Cardiac muscle cell (in vitro differentiated cells and primary cell): ENCODE data around the gene SLC6A13. TPM values are rescaled to one million over a fixed set of nuclear protein-coding genes. Genes with fewer than 3 reads are reported as not detected.

Source experiments
- DNase-seq, 2 donors: peaks; one replicate each; pipeline versions ENCODE4 v3.0.0 to v3.0.0-alpha.2; 2010 to 2017; ENCODE audit warnings: low read depth in 1 of 2, low spot score in 1 of 2
- H3K27ac ChIP-seq: fragments of 200-600 bp; sonication (generic); 2 replicates; pipeline ENCODE4 v1.5.1; 2016
- H3K27me3 ChIP-seq: fragments of 200-600 bp; sonication (generic); 2 replicates; pipeline ENCODE4 v1.6.0; 2016; ENCODE audit warnings: control low read depth
- H3K36me3 ChIP-seq: fragments of 200-600 bp; sonication (generic); 2 replicates; pipeline ENCODE4 v1.5.1; 2016; ENCODE audit warnings: control low read depth
- H3K4me1 ChIP-seq: fragments of 200-600 bp; sonication (generic); 2 replicates; pipeline ENCODE4 v1.8.1; 2017; ENCODE audit warnings: low read depth, mild to moderate bottlenecking, mixed run types
- H3K4me3 ChIP-seq: fragments of 200-600 bp; sonication (generic); 2 replicates; pipeline ENCODE4 v1.5.1; 2016; ENCODE audit warnings: mild to moderate bottlenecking
- H3K9me3 ChIP-seq: fragments of 200-600 bp; sonication (generic); 2 replicates; pipeline ENCODE4 v1.5.1; 2017; ENCODE audit warnings: low read depth, mild to moderate bottlenecking, control low read depth
- polyA plus RNA-seq: library from polyadenylated mRNA; unstranded; fragments of >200 nt; fragmentation: Nextera tagmentation; extraction: Ambion mirVana; gene quantifications from 2 replicates; pipeline ENCODE4 v1.2.1, GENCODE V29; 2016
- total RNA-seq: library from RNA; depleted of rRNA; stranded (reverse); fragments of >200 nt; gene quantifications from 2 replicates; pipeline ENCODE4 v1.2.3, GENCODE V29; 2016
- TF ChIP-seq, protein P1 (sequence below): IDR thresholded peaks from 2 replicates; pipeline ENCODE4 v1.5.1; 2012; ENCODE audit warnings: low read depth, mild to moderate bottlenecking, low read length

Gene SLC6A13
- total and polyA plus RNA-seq, 2 experiments from 2014 or later, result 2.3 to 3.8 TPM

DNA sequence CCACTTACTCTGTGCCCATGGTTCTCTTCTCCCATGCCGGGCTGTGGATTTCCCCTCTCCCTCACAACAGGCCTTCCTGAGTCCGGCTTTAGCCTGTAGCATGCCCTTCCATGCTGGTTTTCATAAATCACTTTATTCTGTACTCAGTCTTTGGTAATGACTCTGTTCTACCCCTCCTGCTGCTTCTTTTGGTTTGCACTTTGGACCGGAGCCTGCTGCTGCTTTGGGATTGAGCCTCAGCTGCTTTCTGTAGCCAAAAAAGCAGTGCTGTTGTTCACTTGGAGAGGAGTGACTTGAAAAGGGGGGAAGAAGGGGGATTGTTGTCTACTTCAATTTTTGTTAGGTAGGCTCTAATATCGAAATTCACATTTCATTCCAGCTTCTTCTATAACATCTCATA is 8.5 kb upstream of the SLC6A13 start:
- Histone ChIP-seq H3K27me3 (no peaks in the 10 kb centered on the region), H3K9me3 (no peaks in the 10 kb centered on the region), H3K4me3 (no peak overlapping the region), H3K27ac (no peak overlapping the region), H3K4me1 (peaks cover 20% of the 10 kb centered on the region), H3K36me3 (no peaks in the 10 kb centered on the region)
- TF ChIP-seq, protein P1, sequence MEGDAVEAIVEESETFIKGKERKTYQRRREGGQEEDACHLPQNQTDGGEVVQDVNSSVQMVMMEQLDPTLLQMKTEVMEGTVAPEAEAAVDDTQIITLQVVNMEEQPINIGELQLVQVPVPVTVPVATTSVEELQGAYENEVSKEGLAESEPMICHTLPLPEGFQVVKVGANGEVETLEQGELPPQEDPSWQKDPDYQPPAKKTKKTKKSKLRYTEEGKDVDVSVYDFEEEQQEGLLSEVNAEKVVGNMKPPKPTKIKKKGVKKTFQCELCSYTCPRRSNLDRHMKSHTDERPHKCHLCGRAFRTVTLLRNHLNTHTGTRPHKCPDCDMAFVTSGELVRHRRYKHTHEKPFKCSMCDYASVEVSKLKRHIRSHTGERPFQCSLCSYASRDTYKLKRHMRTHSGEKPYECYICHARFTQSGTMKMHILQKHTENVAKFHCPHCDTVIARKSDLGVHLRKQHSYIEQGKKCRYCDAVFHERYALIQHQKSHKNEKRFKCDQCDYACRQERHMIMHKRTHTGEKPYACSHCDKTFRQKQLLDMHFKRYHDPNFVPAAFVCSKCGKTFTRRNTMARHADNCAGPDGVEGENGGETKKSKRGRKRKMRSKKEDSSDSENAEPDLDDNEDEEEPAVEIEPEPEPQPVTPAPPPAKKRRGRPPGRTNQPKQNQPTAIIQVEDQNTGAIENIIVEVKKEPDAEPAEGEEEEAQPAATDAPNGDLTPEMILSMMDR, result no peak
- DNase-seq, result no peak

DNA sequence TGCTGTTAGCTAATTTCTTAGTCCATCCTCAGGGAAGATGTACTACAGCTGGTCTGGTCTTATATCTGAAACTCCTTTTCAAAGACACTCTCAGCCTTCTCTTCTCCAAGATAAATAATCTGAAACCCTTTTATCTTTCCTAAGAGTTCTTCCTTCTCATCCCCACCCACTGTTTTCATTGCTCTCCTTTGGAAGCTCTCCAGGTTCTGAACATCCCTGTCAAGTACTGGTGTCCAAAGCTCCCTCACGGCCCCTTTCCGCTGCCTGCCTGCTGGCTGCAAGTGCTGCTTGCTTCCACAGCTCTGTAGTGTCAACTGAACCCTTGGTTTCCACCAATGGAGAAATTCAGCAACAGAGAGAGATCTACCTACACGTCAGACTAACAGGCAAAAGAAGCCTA is 6.6 kb upstream of the SLC6A13 start:
- peak in 1 of 2 donors; percentile 13 for DNase-seq
- Histone ChIP-seq H3K36me3 (no peaks in the 10 kb centered on the region), H3K4me3 (no peak overlapping the region), H3K4me1 (peaks cover 24% of the 10 kb centered on the region), H3K27ac (peak overlapping the region; percentile 76), H3K27me3 (no peaks in the 10 kb centered on the region), H3K9me3 (no peaks in the 10 kb centered on the region)
- TF ChIP-seq, protein P1, result no peak

DNA sequence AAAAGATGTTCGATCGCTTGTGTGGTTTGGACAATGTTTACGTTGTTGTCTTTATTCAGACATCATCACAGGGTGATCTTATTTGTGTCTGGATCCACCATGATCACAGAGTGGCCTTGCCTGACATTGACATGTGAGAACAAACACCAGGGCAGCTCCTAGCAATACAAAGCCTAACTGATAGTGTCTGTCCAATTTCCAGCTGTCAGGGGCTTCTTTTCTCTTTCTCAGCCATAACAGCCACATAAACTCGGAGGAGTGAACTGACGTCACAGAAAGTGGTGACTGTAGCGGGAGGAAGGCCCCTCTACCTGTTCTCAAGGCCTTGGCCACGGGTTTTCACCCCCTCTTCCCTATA is 5.8 kb upstream of the SLC6A13 start:
- TF ChIP-seq, protein P1, result no peak
- H3K27me3 ChIP-seq, result no peaks in the 10 kb centered on the region
- H3K27ac ChIP-seq, result peak overlapping the region; percentile 76

DNA sequence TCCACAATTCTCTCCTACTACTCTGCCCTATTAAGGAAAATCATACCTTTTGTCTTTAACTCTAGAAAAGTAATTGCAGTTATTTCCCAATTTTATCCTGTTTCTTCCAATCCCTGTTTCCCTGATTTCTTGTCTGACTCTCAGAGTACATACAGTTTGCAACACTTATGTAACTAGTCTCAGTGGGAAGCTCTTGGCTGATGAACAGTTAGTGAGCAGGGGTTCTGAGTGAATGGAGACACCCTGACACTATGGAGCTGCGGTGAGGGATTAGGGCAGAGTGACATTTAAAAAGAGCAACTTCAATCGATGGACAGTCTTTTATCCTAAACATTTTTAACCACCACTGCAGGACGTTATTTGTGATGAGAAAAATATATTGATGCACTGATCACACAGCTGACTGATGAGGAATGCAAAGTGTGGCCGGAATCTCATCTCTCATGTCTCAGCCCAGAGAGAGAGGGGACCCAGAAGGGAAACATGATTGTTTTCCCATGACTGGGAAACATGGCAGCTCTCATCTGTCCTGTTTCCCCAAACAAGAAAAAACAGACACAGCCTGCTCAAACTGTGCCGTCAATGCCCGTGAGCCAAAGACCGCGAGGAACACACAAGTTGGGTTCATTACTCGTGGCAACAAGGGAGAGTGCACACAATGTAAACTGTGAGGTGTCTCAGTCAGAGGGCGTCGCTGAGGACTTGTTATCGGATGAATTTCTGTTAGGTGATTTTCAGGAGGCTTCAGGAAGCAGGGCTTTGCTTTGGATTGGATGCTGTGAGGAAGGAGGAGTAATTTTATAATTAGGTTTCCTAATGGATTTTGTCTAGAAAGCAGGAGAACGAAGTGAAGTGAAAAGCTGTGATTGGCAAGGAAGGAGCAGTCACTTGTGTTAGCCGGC is 5.2 kb upstream of the SLC6A13 start:
- DNase-seq, result peak in 1 of 2 donors; percentile 20

More for the DNA sequence above, 5.8 kb upstream of the SLC6A13 start:
- H3K4me1 ChIP-seq, result peaks cover 31% of the 10 kb centered on the region
- DNase-seq, result no peak
- no peaks in the 10 kb centered on the region for H3K36me3 ChIP-seq
- no peak overlapping the region for H3K4me3 ChIP-seq
- no peaks in the 10 kb centered on the region for H3K9me3 ChIP-seq

DNA sequence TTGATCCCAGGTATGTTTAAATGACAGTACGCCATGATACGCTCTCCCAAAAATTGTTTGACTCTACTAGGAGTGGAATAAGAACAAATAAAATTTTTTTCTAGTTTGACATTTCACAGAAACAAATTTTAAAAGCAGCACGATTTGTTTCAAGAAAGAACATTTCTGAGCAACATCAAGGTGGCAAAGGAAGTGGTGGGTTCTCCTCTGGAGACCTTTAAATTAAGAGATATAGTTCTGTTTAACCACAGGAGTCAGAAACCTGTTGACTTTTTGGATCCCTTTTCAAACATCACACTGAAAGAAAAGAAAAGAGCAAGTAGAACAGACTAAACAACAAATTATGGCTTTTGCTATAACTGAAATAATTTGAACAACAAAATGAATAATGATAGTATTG is 2.5 kb upstream of the SLC6A13 start:
- Histone ChIP-seq H3K4me1 (peaks cover 46% of the 10 kb centered on the region), H3K27ac (no peak overlapping the region), H3K4me3 (no peak overlapping the region), H3K27me3 (no peaks in the 10 kb centered on the region), H3K36me3 (no peaks in the 10 kb centered on the region), H3K9me3 (no peaks in the 10 kb centered on the region)
- DNase-seq, result no peak
- TF ChIP-seq, protein P1, result no peak

More for the DNA sequence above, 5.2 kb upstream of the SLC6A13 start:
- Histone ChIP-seq H3K27ac (peak overlapping the region; percentile 76), H3K9me3 (no peaks in the 10 kb centered on the region), H3K4me3 (no peak overlapping the region), H3K27me3 (no peaks in the 10 kb centered on the region), H3K4me1 (peaks cover 37% of the 10 kb centered on the region), H3K36me3 (no peaks in the 10 kb centered on the region)
- TF ChIP-seq, protein P1, result no peak
